GM18505 (cell line): ENCODE measurements around the gene AKAP13.

Experiments
- ATAC-seq: cut with Tn5 transposase; IDR thresholded peaks from one replicate; pipeline ENCODE4 v1.9.1; 2021; ENCODE audit not compliant: unreplicated experiment
- POLR2A ChIP-seq: IDR thresholded peaks from 4 replicates; pipeline ENCODE4 v1.6.1; 2011; ENCODE audit warnings: borderline replicate concordance; ENCODE audit not compliant: insufficient read depth, insufficient read length; ENCODE audit errors: extremely low read depth

AKAP13 gene

GRCh38 chr15:85753261-85753660 lies 372.9 kb downstream of the AKAP13 start:
- TF ChIP-seq POLR2A = no peak

GRCh38 chr15:85753791-85754452 lies 373.5 kb downstream of the AKAP13 start:
- TF ChIP-seq POLR2A = no peak
- ATAC-seq = no peak

More at GRCh38 chr15:85753261-85753660, 372.9 kb downstream of the AKAP13 start:
- ATAC-seq = no peak

GRCh38 chr15:85754989-85755388 lies 374.6 kb downstream of the AKAP13 start:
- no peak for ATAC-seq
- TF ChIP-seq POLR2A = no peak

GRCh38 chr15:85755471-85755870 lies 375.1 kb downstream of the AKAP13 start:
- TF ChIP-seq POLR2A = no peak
- ATAC-seq = no peak

- ATAC-seq = no peak
- TF ChIP-seq POLR2A = no peak
Measured at GRCh38 chr15:85755942-85756341, 375.5 kb downstream of the AKAP13 start.

- no peak for TF ChIP-seq POLR2A
- no peak for ATAC-seq
Measured at GRCh38 chr15:85756411-85757072, 376.1 kb downstream of the AKAP13 start.

- no peak for ATAC-seq
Measured at GRCh38 chr15:85757073-85757938, 376.9 kb downstream of the AKAP13 start.

GRCh38 chr15:85757939-85758654 lies 377.7 kb downstream of the AKAP13 start:
- no peak for ATAC-seq
- TF ChIP-seq POLR2A = no peak

More at GRCh38 chr15:85757073-85757938, 376.9 kb downstream of the AKAP13 start:
- no peak for TF ChIP-seq POLR2A

- no peak for TF ChIP-seq POLR2A
- ATAC-seq = no peak
Measured at GRCh38 chr15:85758655-85758978, 378.2 kb downstream of the AKAP13 start.

GRCh38 chr15:85759376-85759775 lies 379.0 kb downstream of the AKAP13 start:
- no peak for TF ChIP-seq POLR2A
- no peak for ATAC-seq

GRCh38 chr15:85760049-85760448 lies 379.6 kb downstream of the AKAP13 start:
- ATAC-seq = no peak
- TF ChIP-seq POLR2A = no peak

- ATAC-seq = no peak
- no peak for TF ChIP-seq POLR2A
Measured at GRCh38 chr15:85760531-85761371, 380.3 kb downstream of the AKAP13 start.
